ENCODE measurements around the gene CYB5R3. TPM values are rescaled to one million over a fixed set of nuclear protein-coding genes. Genes with fewer than 3 reads are reported as not detected.
"Not testable (repeated sequence)": the region's sequence is repeated elsewhere in the genome, so short reads cannot be mapped to it uniquely, and the experiment has no call there.

Gene CYB5R3
- total and polyA plus RNA-seq, 4 donors = 49.4 to 210 (median 134) TPM

DNA sequence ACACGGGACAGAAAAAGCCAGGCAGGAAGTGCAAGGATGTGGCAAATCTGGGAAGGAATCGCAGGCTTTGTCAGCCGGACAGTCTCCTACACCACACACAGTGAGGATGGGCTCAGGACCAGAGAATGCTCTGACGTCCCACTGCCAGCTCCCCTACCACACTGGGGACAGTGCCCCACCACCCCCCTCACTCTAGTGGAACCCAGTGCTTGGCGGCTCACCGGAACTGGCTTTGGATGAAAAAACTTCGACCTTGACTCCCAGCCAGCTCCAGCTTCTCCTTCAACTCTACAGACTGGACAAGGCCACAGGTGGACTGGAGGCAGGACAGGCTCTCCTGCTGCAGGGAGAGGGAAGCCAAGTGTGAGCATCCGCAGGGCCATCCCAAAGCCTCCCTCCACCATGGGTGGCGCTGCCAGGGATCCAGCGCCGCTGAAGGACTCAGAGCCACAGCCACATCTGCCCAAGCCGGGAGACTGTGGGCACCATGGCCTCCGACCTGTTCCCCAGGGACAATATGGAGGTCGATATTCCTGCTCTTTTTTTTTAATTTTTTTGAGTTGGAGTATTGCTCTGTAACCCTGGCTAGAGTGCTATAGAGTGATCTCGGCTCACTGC lies 71.5 kb downstream of the CYB5R3 start:
- peaks cover 0 to 19% (median 10%) of the 10 kb centered on the region in 4 donors for H3K36me3 ChIP-seq (ENCODE audit: control insufficient read depth in 4 of 4, insufficient read depth in 3 of 4, low read depth in 1 of 4, low read length in 3 of 4)
- peaks cover 0 to 9% (median 2%) of the 10 kb centered on the region in 4 donors for H3K4me1 ChIP-seq (ENCODE audit: control insufficient read depth in 4 of 4, insufficient read depth in 4 of 4, low read length in 3 of 4)
- TF ChIP-seq TAF1 (conservative IDR thresholded peaks at IDR 0.05) = no peak
- no peak for TF ChIP-seq ZBTB33 (IDR thresholded peaks at IDR 0.05)
- no peaks in the 10 kb centered on the region for H3K27me3 ChIP-seq (ENCODE audit: control insufficient read depth in 4 of 4, insufficient read depth in 4 of 4, low read length in 3 of 4)
- H3K9me3 ChIP-seq (ENCODE audit: control insufficient read depth in 4 of 4, low read length in 3 of 4) = no peaks in the 10 kb centered on the region
- H3K4me3 ChIP-seq (ENCODE audit: low read depth in 1 of 3, low read length in 3 of 3) = no peak overlapping the region
- 88% methylated on average over 15 of the region's 15 CpGs for WGBS
- H3K27ac ChIP-seq (ENCODE audit: low read depth in 1 of 2, low read length in 2 of 2) = no peak overlapping the region
- no peak for DNase-seq (ENCODE audit: low spot score)
- no peak overlapping the region for H3K9ac ChIP-seq (ENCODE audit: low read depth in 1 of 2, low read length in 2 of 2)

DNA sequence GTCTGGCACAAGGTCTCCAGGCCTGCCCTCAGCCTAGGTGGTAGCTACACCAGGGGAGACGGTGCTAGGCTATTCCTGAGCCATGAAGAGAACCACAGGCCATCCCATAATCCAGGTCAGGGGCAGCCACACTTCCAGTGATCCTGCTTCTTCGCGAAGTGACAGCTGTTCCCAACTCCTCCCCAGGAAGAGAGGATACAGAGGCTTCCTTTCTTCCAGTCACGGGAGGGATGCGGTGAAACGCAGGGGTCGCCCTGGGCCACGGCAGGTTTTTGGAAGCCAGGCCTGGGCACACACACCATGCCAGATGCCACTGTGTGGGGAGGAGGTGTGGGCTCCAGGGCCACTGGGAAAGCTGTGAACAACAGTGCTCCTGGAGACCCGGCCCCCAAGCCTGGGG lies 72.1 kb downstream of the CYB5R3 start:
- H3K27me3 ChIP-seq (ENCODE audit: control insufficient read depth in 4 of 4, insufficient read depth in 4 of 4, low read length in 3 of 4); H3K4me1 ChIP-seq (ENCODE audit: control insufficient read depth in 4 of 4, insufficient read depth in 4 of 4, low read length in 3 of 4); H3K9ac ChIP-seq (ENCODE audit: low read depth in 1 of 2, low read length in 2 of 2); DNase-seq (ENCODE audit: low spot score); H3K9me3 ChIP-seq (ENCODE audit: control insufficient read depth in 4 of 4, low read length in 3 of 4); H3K27ac ChIP-seq (ENCODE audit: low read depth in 1 of 2, low read length in 2 of 2); H3K4me3 ChIP-seq (ENCODE audit: low read depth in 1 of 3, low read length in 3 of 3): not testable (repeated sequence)
- peaks cover 0 to 22% (median 10%) of the 10 kb centered on the region in 4 donors for H3K36me3 ChIP-seq (ENCODE audit: control insufficient read depth in 4 of 4, insufficient read depth in 3 of 4, low read depth in 1 of 4, low read length in 3 of 4)
- WGBS = 97% methylated on average over 8 of the region's 9 CpGs

GRCh38 chr22:42575996-42576574 lies 73.1 kb downstream of the CYB5R3 start:
- DNase-seq (ENCODE audit: low spot score); H3K9me3 ChIP-seq (ENCODE audit: control insufficient read depth in 4 of 4, low read length in 3 of 4); H3K9ac ChIP-seq (ENCODE audit: low read depth in 1 of 2, low read length in 2 of 2); H3K4me3 ChIP-seq (ENCODE audit: low read depth in 1 of 3, low read length in 3 of 3); H3K4me1 ChIP-seq (ENCODE audit: control insufficient read depth in 4 of 4, insufficient read depth in 4 of 4, low read length in 3 of 4); H3K27me3 ChIP-seq (ENCODE audit: control insufficient read depth in 4 of 4, insufficient read depth in 4 of 4, low read length in 3 of 4); H3K27ac ChIP-seq (ENCODE audit: low read depth in 1 of 2, low read length in 2 of 2): not testable (repeated sequence)
- H3K36me3 ChIP-seq (ENCODE audit: control insufficient read depth in 4 of 4, insufficient read depth in 3 of 4, low read depth in 1 of 4, low read length in 3 of 4) = peaks cover 0 to 24% (median 11%) of the 10 kb centered on the region in 4 donors
- WGBS = 96% methylated on average over 26 of the region's 30 CpGs

GRCh38 chr22:42574468-42574867 lies 74.7 kb downstream of the CYB5R3 start:
- H3K4me1 ChIP-seq (ENCODE audit: control insufficient read depth in 4 of 4, insufficient read depth in 4 of 4, low read length in 3 of 4); H3K27ac ChIP-seq (ENCODE audit: low read depth in 1 of 2, low read length in 2 of 2); H3K9me3 ChIP-seq (ENCODE audit: control insufficient read depth in 4 of 4, low read length in 3 of 4); H3K9ac ChIP-seq (ENCODE audit: low read depth in 1 of 2, low read length in 2 of 2); H3K4me3 ChIP-seq (ENCODE audit: low read depth in 1 of 3, low read length in 3 of 3); H3K27me3 ChIP-seq (ENCODE audit: control insufficient read depth in 4 of 4, insufficient read depth in 4 of 4, low read length in 3 of 4); DNase-seq (ENCODE audit: low spot score): not testable (repeated sequence)
- H3K36me3 ChIP-seq (ENCODE audit: control insufficient read depth in 4 of 4, insufficient read depth in 3 of 4, low read depth in 1 of 4, low read length in 3 of 4) = peaks cover 0 to 24% (median 9%) of the 10 kb centered on the region in 4 donors
- WGBS = 95% methylated on average over 21 of the region's 21 CpGs

DNA sequence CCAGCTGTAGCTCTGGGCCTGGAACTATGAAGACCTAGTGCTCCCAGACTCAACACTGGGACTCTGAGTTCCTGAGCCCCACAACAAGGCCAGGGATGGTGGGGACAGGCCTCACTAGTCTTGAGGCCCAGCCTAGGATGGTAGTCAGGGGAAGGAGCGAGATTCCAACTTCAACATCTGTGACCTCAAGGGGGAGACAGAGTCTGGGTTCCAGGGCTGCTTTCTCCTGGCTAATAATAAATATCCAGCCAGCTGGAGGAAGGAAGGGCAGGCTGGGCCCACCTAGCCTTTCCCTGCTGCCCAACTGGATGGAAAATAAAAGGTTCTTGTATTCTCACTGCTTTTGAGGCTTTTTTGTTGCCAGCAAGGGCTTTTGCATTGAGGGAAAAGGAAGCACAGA lies 75.1 kb downstream of the CYB5R3 start:
- H3K4me3 ChIP-seq (ENCODE audit: low read depth in 1 of 3, low read length in 3 of 3); H3K9me3 ChIP-seq (ENCODE audit: control insufficient read depth in 4 of 4, low read length in 3 of 4); DNase-seq (ENCODE audit: low spot score); H3K27me3 ChIP-seq (ENCODE audit: control insufficient read depth in 4 of 4, insufficient read depth in 4 of 4, low read length in 3 of 4); H3K27ac ChIP-seq (ENCODE audit: low read depth in 1 of 2, low read length in 2 of 2); H3K9ac ChIP-seq (ENCODE audit: low read depth in 1 of 2, low read length in 2 of 2); H3K4me1 ChIP-seq (ENCODE audit: control insufficient read depth in 4 of 4, insufficient read depth in 4 of 4, low read length in 3 of 4): not testable (repeated sequence)
- H3K36me3 ChIP-seq (ENCODE audit: control insufficient read depth in 4 of 4, insufficient read depth in 3 of 4, low read depth in 1 of 4, low read length in 3 of 4) = peaks cover 0 to 24% (median 9%) of the 10 kb centered on the region in 4 donors
- 87% methylated on average over 1 of the region's 1 CpG for WGBS

GRCh38 chr22:42571068-42571467 lies 78.1 kb downstream of the CYB5R3 start:
- H3K36me3 ChIP-seq (ENCODE audit: control insufficient read depth in 4 of 4, insufficient read depth in 3 of 4, low read depth in 1 of 4, low read length in 3 of 4) = peaks cover 0 to 12% (median 3%) of the 10 kb centered on the region in 4 donors
- not testable (repeated sequence) for DNase-seq (ENCODE audit: low spot score)
- WGBS = 92% methylated on average over 12 of the region's 12 CpGs

DNA sequence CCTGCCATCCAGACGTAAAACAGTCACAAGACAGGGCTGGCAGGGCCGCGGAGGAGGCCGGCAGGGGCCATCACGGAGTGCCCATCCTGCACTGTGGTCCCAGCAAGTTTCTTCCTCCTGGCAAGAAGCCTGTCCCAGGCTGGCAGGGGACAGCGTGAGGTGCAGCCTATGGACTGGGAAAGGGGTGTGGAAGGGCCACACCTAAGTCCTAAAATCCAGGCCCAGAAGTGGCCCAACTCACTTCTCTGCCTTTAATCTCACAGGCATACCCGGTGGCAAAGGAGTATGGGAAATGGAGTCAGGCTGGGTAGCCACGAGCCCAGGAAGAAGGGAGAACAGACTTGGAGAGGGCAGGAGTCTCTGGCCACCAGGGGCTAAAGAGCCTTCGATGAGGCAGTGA lies 78.6 kb downstream of the CYB5R3 start:
- not testable (repeated sequence) for H3K9ac ChIP-seq (ENCODE audit: low read depth in 1 of 2, low read length in 2 of 2); DNase-seq (ENCODE audit: low spot score); H3K4me3 ChIP-seq (ENCODE audit: low read depth in 1 of 3, low read length in 3 of 3); H3K4me1 ChIP-seq (ENCODE audit: control insufficient read depth in 4 of 4, insufficient read depth in 4 of 4, low read length in 3 of 4); H3K27me3 ChIP-seq (ENCODE audit: control insufficient read depth in 4 of 4, insufficient read depth in 4 of 4, low read length in 3 of 4); H3K27ac ChIP-seq (ENCODE audit: low read depth in 1 of 2, low read length in 2 of 2); H3K9me3 ChIP-seq (ENCODE audit: control insufficient read depth in 4 of 4, low read length in 3 of 4)
- WGBS = 85% methylated on average over 9 of the region's 9 CpGs
- H3K36me3 ChIP-seq (ENCODE audit: control insufficient read depth in 4 of 4, insufficient read depth in 3 of 4, low read depth in 1 of 4, low read length in 3 of 4) = peaks cover 0 to 12% (median 3%) of the 10 kb centered on the region in 4 donors

More at GRCh38 chr22:42571068-42571467, 78.1 kb downstream of the CYB5R3 start:
- not testable (repeated sequence) for H3K9ac ChIP-seq (ENCODE audit: low read depth in 1 of 2, low read length in 2 of 2); H3K4me3 ChIP-seq (ENCODE audit: low read depth in 1 of 3, low read length in 3 of 3); H3K27me3 ChIP-seq (ENCODE audit: control insufficient read depth in 4 of 4, insufficient read depth in 4 of 4, low read length in 3 of 4); H3K4me1 ChIP-seq (ENCODE audit: control insufficient read depth in 4 of 4, insufficient read depth in 4 of 4, low read length in 3 of 4); H3K27ac ChIP-seq (ENCODE audit: low read depth in 1 of 2, low read length in 2 of 2); H3K9me3 ChIP-seq (ENCODE audit: control insufficient read depth in 4 of 4, low read length in 3 of 4)

Data from liver (tissue), 9 donors.